ENCODE data around the gene PTGDR2.

GRCh38 chr11:60869451-60869825 lies 13.7 kb upstream of the PTGDR2 start:
- TF ChIP-seq CTCF (IDR thresholded peaks at IDR 0.05; ENCODE audit: poor library complexity): no peak
- no peak for TF ChIP-seq EZH2phosphoT487 (IDR thresholded peaks at IDR 0.05; ENCODE audit: low read depth, severe bottlenecking, unreplicated experiment)
- no peak for TF ChIP-seq EZH2 (IDR thresholded peaks at IDR 0.05; ENCODE audit: borderline replicate concordance)
